VCaP (cell line): ENCODE data around the gene IQCE.
A peak's percentile ranks its signal among the peaks of the same experiment; 100 is the strongest.

ENCODE experiments used
- H3K27ac ChIP-seq: fragments of 450-650 bp; 2 replicates; pipeline ENCODE4 v1.5.1; 2017
- CTCF ChIP-seq: fragments of 450-650 bp; conservative IDR thresholded peaks from 2 replicates; pipeline ENCODE4 v1.5.1; 2017; ENCODE audit warnings: mild to moderate bottlenecking, moderate library complexity

IQCE gene

GRCh38 chr7:2519119-2519930, 39.5 kb upstream of the IQCE start, which contains the start of gene LFNG:
Gene LFNG, plus strand, starts transcription at chr7:2519774. Its CDS starts 88 bp downstream, at chr7:2519862.
- H3K27ac ChIP-seq, result peak within 1 kb of the TSS; percentile 67; the same call in 1 of the 2 replicates
- no peak for TF ChIP-seq CTCF

- H3K27ac ChIP-seq, result peak overlapping the region; percentile 67; the same call in 1 of the 2 replicates
- no peak for TF ChIP-seq CTCF
Measured at GRCh38 chr7:2520131-2520760, 38.5 kb upstream of the IQCE start.

- peak overlapping the region; percentile 67; the same call in 1 of the 2 replicates for H3K27ac ChIP-seq
Measured at GRCh38 chr7:2520761-2521290, 38.0 kb upstream of the IQCE start.

GRCh38 chr7:2521341-2521745, 37.4 kb upstream of the IQCE start:
- H3K27ac ChIP-seq, result no peak overlapping the region
- TF ChIP-seq CTCF, result no peak

More at GRCh38 chr7:2520761-2521290, 38.0 kb upstream of the IQCE start:
- TF ChIP-seq CTCF, result no peak

GRCh38 chr7:2521952-2522591, 36.7 kb upstream of the IQCE start:
- no peak for TF ChIP-seq CTCF
- no peak overlapping the region for H3K27ac ChIP-seq

- TF ChIP-seq CTCF, result no peak
- no peak overlapping the region for H3K27ac ChIP-seq
Measured at GRCh38 chr7:2522780-2523433, 35.9 kb upstream of the IQCE start.
